OCI-LY1 (cell line): ENCODE measurements around the gene DRC1.

Source experiments
- H2AFZ ChIP-seq: fragments of 200-600 bp; sonication (generic), shearing (Covaris generic); 2 replicates; pipeline ENCODE4 v1.6.0; 2014; ENCODE audit warnings: antibody characterized with exemption, mild to moderate bottlenecking, low read length
- H3F3A ChIP-seq: fragments of 200-600 bp; sonication (generic), shearing (Covaris generic); 2 replicates; pipeline ENCODE4 v1.6.0; 2014; ENCODE audit warnings: mild to moderate bottlenecking, antibody characterized with exemption, low read length, moderate library complexity; ENCODE audit not compliant: insufficient read depth
- H3K27ac ChIP-seq: fragments of 200-600 bp; sonication (generic); 2 replicates; pipeline ENCODE4 v1.5.1; 2014; ENCODE audit warnings: low read length, mixed run types, mild to moderate bottlenecking, low read depth; ENCODE audit not compliant: poor library complexity, severe bottlenecking
- H3K27me3 ChIP-seq: fragments of 200-600 bp; sonication (generic); 2 replicates; pipeline ENCODE4 v1.6.0; 2014; ENCODE audit warnings: antibody characterized with exemption, mild to moderate bottlenecking, low read length, moderate library complexity; ENCODE audit not compliant: insufficient read depth
- H3K36me3 ChIP-seq: fragments of 200-600 bp; sonication (generic); 2 replicates; pipeline ENCODE4 v1.6.1; 2014; ENCODE audit warnings: mild to moderate bottlenecking, antibody characterized with exemption, low read length, moderate library complexity, mixed read lengths; ENCODE audit not compliant: insufficient read depth
- H3K4me1 ChIP-seq: fragments of 200-600 bp; sonication (generic); 2 replicates; pipeline ENCODE4 v1.5.1; 2014; ENCODE audit warnings: mild to moderate bottlenecking, low read length, moderate library complexity; ENCODE audit not compliant: insufficient read depth, severe bottlenecking
- H3K4me2 ChIP-seq: fragments of 200-600 bp; sonication (generic), shearing (Covaris generic); 2 replicates; pipeline ENCODE4 v1.6.1; 2014; ENCODE audit warnings: low read length
- H3K4me3 ChIP-seq: fragments of 200-600 bp; sonication (generic); 2 replicates; pipeline ENCODE4 v1.5.1; 2014; ENCODE audit warnings: low read length, low read depth, mild to moderate bottlenecking, mixed read lengths; ENCODE audit not compliant: poor library complexity, severe bottlenecking
- H3K79me2 ChIP-seq: fragments of 200-600 bp; shearing (Covaris generic); 2 replicates; pipeline ENCODE4 v1.6.1; 2016; ENCODE audit warnings: mixed run types, low read length, mixed read lengths; ENCODE audit not compliant: insufficient read depth
- H3K9ac ChIP-seq: fragments of 200-600 bp; sonication (generic), shearing (Covaris generic); 2 replicates; pipeline ENCODE4 v1.6.1; 2014; ENCODE audit warnings: mild to moderate bottlenecking, low read length, mixed read lengths
- H3K9me2 ChIP-seq: fragments of 200-600 bp; sonication (generic), shearing (Covaris generic); 2 replicates; pipeline ENCODE4 v1.6.1; 2014; ENCODE audit warnings: low read depth, mild to moderate bottlenecking, low read length, mixed read lengths
- H3K9me3 ChIP-seq: fragments of 200-600 bp; shearing (Covaris generic); 2 replicates; pipeline ENCODE4 v1.6.1; 2014; ENCODE audit warnings: low read length, mixed read lengths
- H4K20me1 ChIP-seq: fragments of 200-600 bp; sonication (generic), shearing (Covaris generic); 2 replicates; pipeline ENCODE4 v1.6.0; 2016; ENCODE audit warnings: mild to moderate bottlenecking, low read length; ENCODE audit not compliant: insufficient read depth
- CTCF ChIP-seq: fragments of 200-600 bp; sonication (generic), shearing (Covaris generic); IDR thresholded peaks from 2 replicates; pipeline ENCODE4 v1.5.1; 2017; ENCODE audit warnings: mild to moderate bottlenecking, antibody characterized with exemption, low read length, moderate library complexity, mixed read lengths
- EZH2 ChIP-seq: fragments of 200-600 bp; sonication (generic), shearing (Covaris generic); IDR thresholded peaks from 2 replicates; pipeline ENCODE4 v1.8.0; 2017; ENCODE audit warnings: borderline replicate concordance, mixed run types, mild to moderate bottlenecking, antibody characterized with exemption, low read length, moderate library complexity, mixed read lengths

Gene DRC1

GRCh38 chr2:26506279-26506678 is 104.6 kb downstream of the DRC1 start:
- H2AFZ ChIP-seq = no peak overlapping the region
- H3K27ac ChIP-seq = no peak overlapping the region
- peaks cover 3% of the 10 kb centered on the region; the same call in 1 of the 2 replicates for H3K27me3 ChIP-seq
- no peaks in the 10 kb centered on the region for H3K79me2 ChIP-seq
- peaks cover 5% of the 10 kb centered on the region for H3K4me1 ChIP-seq
- no peaks in the 10 kb centered on the region for H3K9me3 ChIP-seq
- no peaks in the 10 kb centered on the region for H3F3A ChIP-seq
- TF ChIP-seq CTCF (no peak), EZH2 (no peak)
- H3K4me3 ChIP-seq = no peak overlapping the region
- H3K36me3 ChIP-seq = no peaks in the 10 kb centered on the region
- H4K20me1 ChIP-seq = no peaks in the 10 kb centered on the region
- no peak overlapping the region for H3K4me2 ChIP-seq
- H3K9me2 ChIP-seq = no peaks in the 10 kb centered on the region
- H3K9ac ChIP-seq = no peak overlapping the region
